Common myeloid progenitor, CD34-positive (primary cell): ENCODE data around the gene ME1.
"Not testable (repeated sequence)": the region's sequence is repeated elsewhere in the genome, so short reads cannot be mapped to it uniquely, and the experiment has no call there.

ENCODE experiments used
- CTCF ChIA-PET: fragments of 350-600 bp; sonication (Branson Sonifier 250); formaldehyde crosslinking; loops from one replicate; lab custom pipeline; 2021; ENCODE audit warnings: antibody characterized with exemption; lab: Charles Lee
- POLR2A ChIA-PET: fragments of 350-600 bp; sonication (Branson Sonifier 250); formaldehyde crosslinking; loops from one replicate; lab custom pipeline; 2021; ENCODE audit warnings: antibody characterized with exemption; lab: Charles Lee
- DNase-seq, 3 donors: peaks; one replicate each; pipeline versions ENCODE4 v3.0.0 to v3.0.0-alpha.2; 2013
- H3K27ac ChIP-seq, 2 experiments: 1 replicate in 1 of 2; 2 replicates in 1 of 2; pipeline ENCODE4 v1.7.0; 2013; ENCODE audit warnings: inconsistent platforms in 2 of 2, low read length in 2 of 2, mild to moderate bottlenecking in 2 of 2, low read depth in 1 of 2, moderate library complexity in 1 of 2; ENCODE audit not compliant: severe bottlenecking in 2 of 2, insufficient read depth in 1 of 2, poor library complexity in 1 of 2
- H3K27me3 ChIP-seq, 5 experiments: replicated peaks in 2 of 5; 1 replicate in 3 of 5; 2 replicates in 2 of 5; pipeline versions ENCODE4 v1.6.1 to v1.7.0; 2013; ENCODE audit warnings: low read length in 4 of 5, mild to moderate bottlenecking in 2 of 5, moderate library complexity in 2 of 5, inconsistent platforms in 1 of 5; ENCODE audit not compliant: insufficient read depth in 5 of 5, control insufficient read depth in 4 of 5
- H3K36me3 ChIP-seq, 4 experiments: 1 replicate in 2 of 4; 2 replicates in 2 of 4; pipeline versions ENCODE4 v1.6.1 to v1.7.0; 2013; ENCODE audit warnings: low read length in 3 of 4, control low read depth in 1 of 4, mild to moderate bottlenecking in 1 of 4; ENCODE audit not compliant: control insufficient read depth in 4 of 4, insufficient read depth in 4 of 4
- H3K4me1 ChIP-seq, 4 experiments: 1 replicate in 3 of 4; 2 replicates in 1 of 4; pipeline versions ENCODE4 v1.6.1 to v1.7.1; 2013; ENCODE audit warnings: low read length in 3 of 4, mild to moderate bottlenecking in 3 of 4, control low read depth in 1 of 4, inconsistent platforms in 1 of 4, moderate library complexity in 1 of 4; ENCODE audit not compliant: control insufficient read depth in 4 of 4, insufficient read depth in 4 of 4; ENCODE audit errors: control extremely low read depth in 1 of 4
- H3K4me3 ChIP-seq, 7 experiments: 1 replicate in 4 of 7; 2 replicates in 3 of 7; pipeline versions ENCODE4 v1.5.1 to v1.7.0; 2013; ENCODE audit warnings: mild to moderate bottlenecking in 7 of 7, low read length in 6 of 7, moderate library complexity in 6 of 7, inconsistent platforms in 2 of 7, low read depth in 2 of 7, control low read depth in 1 of 7; ENCODE audit not compliant: insufficient read depth in 4 of 7, control insufficient read depth in 1 of 7; ENCODE audit errors: extremely low read depth in 1 of 7
- H3K9me3 ChIP-seq, 5 experiments: 1 replicate in 4 of 5; 2 replicates in 1 of 5; pipeline versions ENCODE4 v1.6.1 to v1.7.1; 2013; ENCODE audit warnings: low read length in 4 of 5, mild to moderate bottlenecking in 2 of 5, inconsistent platforms in 1 of 5, low read depth in 1 of 5, moderate library complexity in 1 of 5; ENCODE audit not compliant: control insufficient read depth in 4 of 5, insufficient read depth in 2 of 5; ENCODE audit errors: control extremely low read depth in 1 of 5
- whole genome bisulfite sequencing: methylation state at CpG from one replicate; pipeline ENCODE4 v1.1.5; 2013; ENCODE audit not compliant: insufficient coverage; 5-methylcytosine and 5-hydroxymethylcytosine counted together

ME1 gene

GRCh38 chr6:83287298-83287697, 143.6 kb downstream of the ME1 start:
- H3K4me3 ChIP-seq, POLR2A ChIA-PET, CTCF ChIA-PET, H3K4me1 ChIP-seq, H3K9me3 ChIP-seq, H3K27ac ChIP-seq, H3K27me3 ChIP-seq, DNase-seq, H3K36me3 ChIP-seq: not testable (repeated sequence)
- WGBS, result no CpG with 5 or more reads among the region's 6 CpGs

DNA sequence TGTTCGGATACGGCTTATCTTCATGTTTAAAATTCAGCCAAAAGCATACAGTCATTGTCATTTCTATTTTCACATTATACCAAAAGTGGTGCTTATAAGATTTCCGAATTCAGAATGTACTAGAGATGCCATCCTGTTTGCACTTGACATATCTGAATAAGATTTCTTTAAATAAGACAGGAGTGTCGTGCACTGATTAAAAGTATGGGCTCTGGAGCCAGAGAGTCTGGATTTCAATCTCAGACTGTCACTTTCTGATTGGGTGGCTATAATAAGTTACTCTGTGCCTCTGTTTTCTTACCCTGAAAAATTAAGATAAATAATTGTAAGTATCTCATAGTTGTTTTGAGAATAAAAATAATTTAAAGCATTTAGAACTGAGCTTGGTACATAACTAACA, 144.9 kb downstream of the ME1 start:
- POLR2A ChIA-PET, result no interaction called here

GRCh38 chr6:83273596-83273995, 157.3 kb downstream of the ME1 start:
- POLR2A ChIA-PET, result interaction anchor here (0.6 kb wide), 1 partner anchor 103 kb away, joined by 3 read pairs; no protein-coding TSS in a partner anchor
- CTCF ChIA-PET, result no interaction called here
- Histone ChIP-seq H3K4me1 (no peaks in the 10 kb centered on the region), H3K9me3 (no peaks in the 10 kb centered on the region), H3K4me3 (no peak overlapping the region), H3K36me3 (no peaks in the 10 kb centered on the region), H3K27me3 (no peaks in the 10 kb centered on the region), H3K27ac (no peak overlapping the region)
- no peak for DNase-seq
- WGBS, result no CpG with 5 or more reads among the region's 1 CpG

More for the DNA sequence above, 144.9 kb downstream of the ME1 start:
- CTCF ChIA-PET, result no interaction called here
- Histone ChIP-seq H3K36me3 (no peaks in the 10 kb centered on the region), H3K4me3 (no peak overlapping the region), H3K9me3 (no peaks in the 10 kb centered on the region), H3K27me3 (no peaks in the 10 kb centered on the region), H3K27ac (no peak overlapping the region), H3K4me1 (no peaks in the 10 kb centered on the region)
- DNase-seq, result no peak
- WGBS, result 100% methylated on average over 1 of the region's 4 CpGs

- no peak overlapping the region for H3K27ac ChIP-seq
- POLR2A ChIA-PET, result no interaction called here
These were observed 159.7 kb downstream of the ME1 start for GRCh38 chr6:83270971-83271719.

DNA sequence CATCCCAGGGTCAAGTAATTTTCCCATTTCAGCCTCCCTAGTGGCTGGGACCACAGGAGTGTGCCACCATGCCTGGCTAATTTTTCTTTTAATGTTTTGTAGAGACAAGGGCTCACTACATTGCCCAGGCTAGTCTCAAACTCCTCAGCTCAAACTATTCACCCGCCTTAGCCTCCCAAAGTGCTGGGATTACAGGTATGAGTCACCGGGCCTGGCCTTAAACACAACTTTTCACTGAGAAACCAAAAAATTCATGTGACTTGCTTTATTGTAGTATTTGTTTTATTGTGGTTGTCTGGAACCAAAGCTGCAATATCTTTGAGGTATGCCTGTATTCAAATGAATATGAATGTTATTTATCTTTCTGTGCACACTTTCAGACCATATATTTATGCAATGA, 165.5 kb downstream of the ME1 start:
- WGBS, result no CpG with 5 or more reads among the region's 2 CpGs
- POLR2A ChIA-PET, result no interaction called here
- CTCF ChIA-PET, result interaction anchor here (1.3 kb wide), 1 partner anchor 27 kb away, joined by 3 read pairs; no protein-coding TSS in a partner anchor
- H3K4me1 ChIP-seq, result no peaks in the 10 kb centered on the region
- DNase-seq, result no peak
- H3K9me3 ChIP-seq, result no peaks in the 10 kb centered on the region
- no peaks in the 10 kb centered on the region for H3K27me3 ChIP-seq
- no peak overlapping the region for H3K27ac ChIP-seq
- H3K4me3 ChIP-seq, result no peak overlapping the region
- no peaks in the 10 kb centered on the region for H3K36me3 ChIP-seq

More at GRCh38 chr6:83270971-83271719, 159.7 kb downstream of the ME1 start:
- H3K4me1 ChIP-seq, result no peaks in the 10 kb centered on the region
- no peak overlapping the region for H3K4me3 ChIP-seq
- no CpG with 5 or more reads among the region's 6 CpGs for WGBS
- peak in 2 of 3 donors; percentile 6 to 9 for DNase-seq
- no peaks in the 10 kb centered on the region for H3K27me3 ChIP-seq
- no peaks in the 10 kb centered on the region for H3K36me3 ChIP-seq
- CTCF ChIA-PET, result no interaction called here
- no peaks in the 10 kb centered on the region for H3K9me3 ChIP-seq

GRCh38 chr6:83260577-83260976, 170.3 kb downstream of the ME1 start:
- Histone ChIP-seq H3K4me3 (no peak overlapping the region), H3K27ac (no peak overlapping the region), H3K27me3 (no peaks in the 10 kb centered on the region), H3K36me3 (no peaks in the 10 kb centered on the region), H3K4me1 (no peaks in the 10 kb centered on the region), H3K9me3 (no peaks in the 10 kb centered on the region)
- ChIA-PET CTCF (no interaction called here), POLR2A (no interaction called here)
- DNase-seq, result no peak

- ChIA-PET POLR2A (no interaction called here), CTCF (no interaction called here)
- 100% methylated on average over 1 of the region's 1 CpG for WGBS
- H3K27me3 ChIP-seq, result no peaks in the 10 kb centered on the region
- no peak for DNase-seq
- no peaks in the 10 kb centered on the region for H3K4me1 ChIP-seq
- no peak overlapping the region for H3K4me3 ChIP-seq
- no peak overlapping the region for H3K27ac ChIP-seq
- no peaks in the 10 kb centered on the region for H3K9me3 ChIP-seq
- no peaks in the 10 kb centered on the region for H3K36me3 ChIP-seq
These were observed 172.3 kb downstream of the ME1 start for GRCh38 chr6:83258517-83258916.
